ENCODE measurements around the gene TPD52L2.
"Not testable (repeated sequence)": the region's sequence is repeated elsewhere in the genome, so short reads cannot be mapped to it uniquely, and the experiment has no call there.

Gene TPD52L2

DNA sequence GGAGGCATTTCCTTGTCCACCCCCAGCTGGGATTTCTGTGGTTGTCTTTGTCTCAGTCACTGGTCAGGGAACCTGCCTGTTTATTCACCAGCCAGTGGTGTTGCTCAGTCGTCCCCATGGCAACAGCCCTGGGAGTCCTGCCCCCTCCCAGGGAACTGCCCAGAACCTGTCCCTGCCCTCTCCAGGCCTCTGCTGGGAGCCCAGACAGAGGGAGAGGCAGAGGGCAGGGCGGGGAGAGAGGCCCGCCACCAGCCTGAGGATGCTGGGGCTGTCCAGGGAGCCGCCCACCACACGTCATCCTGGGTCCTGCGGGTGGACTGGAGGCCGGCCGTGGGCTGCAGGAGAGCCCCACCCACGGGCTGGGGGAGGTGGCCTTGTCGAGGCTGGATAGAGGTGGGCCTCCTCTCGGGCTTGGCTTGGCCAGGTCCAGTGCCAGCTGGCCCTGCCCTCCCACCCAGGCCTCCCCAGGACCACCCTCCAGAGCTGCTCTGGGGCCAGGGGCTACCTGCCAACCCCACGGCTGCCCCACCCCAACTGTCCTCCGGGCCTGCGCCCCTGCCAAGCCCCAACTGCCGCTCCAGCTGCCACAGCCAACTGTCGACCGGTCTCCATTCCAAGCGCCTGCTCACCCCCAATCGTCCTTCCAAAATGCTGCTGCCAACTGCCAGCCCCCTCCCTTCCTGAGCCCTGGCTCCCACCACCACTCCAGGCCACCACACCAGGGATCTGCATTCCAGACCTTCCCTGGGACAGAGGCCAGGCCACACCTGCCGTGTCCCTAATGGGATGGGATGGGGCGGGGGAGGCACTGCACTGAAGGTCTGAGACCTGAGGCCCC, 29.8 kb upstream of the TPD52L2 start:
- DNase-seq (ENCODE audit: low read depth in 2 of 2), result no peak

DNA sequence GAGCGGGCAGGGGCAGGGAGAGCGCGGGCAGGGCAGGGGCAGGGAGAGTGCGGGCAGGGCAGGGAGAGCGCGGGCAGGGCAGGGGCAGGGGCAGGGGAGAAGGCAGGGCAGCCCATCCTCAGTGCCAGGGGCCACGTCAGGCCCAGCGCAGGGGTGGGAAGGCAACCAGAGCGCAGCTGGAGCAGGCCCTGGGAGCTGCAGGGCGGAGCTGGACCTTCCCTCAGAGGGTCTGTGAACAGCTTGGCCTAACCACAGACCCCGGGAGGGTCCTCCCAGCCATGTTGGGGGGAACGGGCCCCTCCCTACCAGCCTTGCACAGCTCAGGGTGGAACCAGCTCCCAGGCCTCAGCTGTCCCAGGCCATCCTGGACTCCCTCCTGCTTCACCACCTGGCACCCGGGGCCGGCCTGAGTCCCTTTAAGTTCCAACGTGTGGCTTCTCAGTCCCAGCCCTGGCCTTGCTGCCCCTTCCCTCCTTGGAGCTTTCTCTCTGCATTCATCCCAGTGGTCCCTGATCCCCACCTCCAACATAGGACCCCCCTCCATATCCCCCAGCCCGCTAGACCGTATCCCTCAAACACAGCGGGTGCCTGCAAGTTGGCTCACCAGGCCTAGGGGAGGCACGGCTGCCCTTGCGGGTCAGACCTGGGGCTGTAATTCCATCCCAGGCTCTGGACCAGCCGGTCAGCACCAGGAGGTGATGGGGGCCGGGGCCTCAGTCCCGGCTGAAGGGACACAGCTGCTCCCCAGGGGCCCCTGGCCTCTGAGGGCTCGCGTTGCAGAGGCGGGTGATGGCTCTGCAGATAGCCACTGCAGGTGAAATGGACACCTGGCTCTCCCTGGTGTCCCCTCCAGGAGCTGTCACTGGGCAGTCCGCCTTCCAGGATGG, 28.4 kb upstream of the TPD52L2 start:
- no peak for DNase-seq (ENCODE audit: low read depth in 2 of 2)

DNA sequence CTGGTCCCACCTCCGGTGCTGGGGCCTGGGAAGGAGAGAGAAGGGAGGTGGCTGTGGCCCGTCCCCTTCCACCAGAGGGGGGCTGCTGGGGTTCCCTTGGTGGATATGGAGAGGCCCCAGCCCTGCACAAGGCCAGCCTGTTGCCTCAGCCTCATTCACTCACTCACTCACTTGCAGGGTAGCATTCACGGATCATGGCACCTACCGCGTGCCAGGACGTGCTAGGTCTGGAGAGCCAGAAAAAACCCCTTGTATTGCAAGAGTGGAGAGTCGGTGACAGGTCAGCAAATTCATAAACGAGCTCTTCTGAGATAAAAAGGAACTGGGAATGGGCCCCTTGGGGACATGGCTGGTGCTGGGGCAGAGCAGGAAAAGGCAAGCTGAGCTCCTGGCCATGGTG, 27.6 kb upstream of the TPD52L2 start:
- DNase-seq (ENCODE audit: low read depth in 2 of 2), result no peak

DNA sequence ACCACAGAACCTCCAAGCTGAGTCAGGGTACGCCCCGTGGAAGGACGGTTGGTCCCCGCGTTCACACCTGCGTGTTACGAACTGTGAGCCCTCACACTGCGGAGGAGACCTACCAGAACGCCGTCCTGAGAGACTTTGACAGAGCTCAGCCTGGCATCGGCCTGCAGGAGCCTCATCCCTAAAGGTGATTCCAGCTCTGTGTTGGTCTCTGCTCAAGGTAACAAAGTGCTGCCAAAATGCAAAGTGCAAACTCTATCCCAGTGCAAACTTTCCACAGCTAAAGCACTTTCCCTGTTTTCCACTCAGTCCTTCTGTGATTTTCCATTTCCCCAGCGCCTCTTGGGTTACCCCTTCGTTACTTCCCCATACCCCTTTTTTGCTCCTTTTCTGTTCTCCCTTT, 25.4 kb upstream of the TPD52L2 start:
- no peak for DNase-seq (ENCODE audit: low read depth in 2 of 2)

DNA sequence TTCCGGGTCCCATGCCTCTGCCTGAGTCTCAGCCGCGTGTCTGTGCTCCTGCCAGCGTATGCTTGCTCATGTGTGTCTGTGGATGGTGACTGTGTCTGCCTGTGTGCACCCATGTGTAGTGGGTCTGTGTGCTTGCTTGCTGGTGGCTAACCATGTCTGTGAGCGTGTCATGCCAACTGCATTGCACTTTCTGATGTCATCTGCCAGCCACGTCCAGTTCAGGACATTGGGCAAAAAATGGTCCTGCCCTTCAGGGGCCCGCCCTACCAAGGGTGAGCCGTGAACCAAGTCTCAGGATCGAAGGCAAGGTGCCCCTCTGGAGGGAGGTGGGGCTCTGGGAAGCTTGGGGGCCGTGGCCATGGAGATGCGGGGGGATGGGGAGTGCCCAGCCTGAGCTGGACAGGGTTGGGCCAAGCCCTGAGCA, 24.7 kb upstream of the TPD52L2 start:
- no peak for DNase-seq (ENCODE audit: low read depth in 2 of 2)

DNA sequence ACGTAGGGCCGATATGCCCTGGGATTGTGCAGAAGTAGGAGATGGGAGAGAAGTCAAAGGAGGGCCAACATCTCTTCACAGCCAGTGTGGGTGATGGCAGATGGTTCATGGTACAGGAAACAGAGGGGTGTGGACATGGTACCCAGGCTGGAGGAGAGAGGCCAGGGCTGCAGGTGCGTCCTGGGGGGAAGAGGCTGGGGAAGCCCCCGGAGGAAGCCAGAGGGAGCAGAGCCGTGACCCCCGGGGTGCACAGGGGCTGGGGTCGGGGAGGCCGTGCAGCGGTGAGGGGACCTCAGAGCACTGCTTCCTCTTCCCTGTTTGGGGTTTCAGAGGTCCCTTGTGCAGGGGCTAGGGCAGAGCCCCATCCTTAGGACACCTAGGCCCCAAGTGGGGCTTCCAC, 22.8 kb upstream of the TPD52L2 start:
- DNase-seq (ENCODE audit: low read depth in 2 of 2), result no peak

DNA sequence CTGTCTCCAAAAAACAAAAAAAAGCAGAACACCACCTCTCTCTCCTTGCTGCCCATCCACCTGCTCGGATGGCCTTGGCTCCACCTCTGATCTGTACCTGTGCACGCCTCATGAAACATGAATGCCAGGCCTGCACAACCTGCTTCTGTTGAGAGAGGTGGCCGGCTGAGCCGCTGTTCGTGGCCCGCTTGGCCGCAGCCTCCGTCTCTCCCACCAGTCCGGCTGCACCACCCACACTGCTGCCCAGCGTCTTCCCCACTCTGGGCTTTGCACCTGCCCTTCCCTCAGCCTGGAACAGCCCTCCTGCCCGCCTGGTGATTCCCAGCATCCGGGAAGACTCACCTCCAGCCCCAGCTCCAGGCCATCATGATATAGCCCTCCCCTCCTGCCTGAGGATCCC, 21.8 kb upstream of the TPD52L2 start:
- DNase-seq (ENCODE audit: low read depth in 2 of 2), result no peak

DNA sequence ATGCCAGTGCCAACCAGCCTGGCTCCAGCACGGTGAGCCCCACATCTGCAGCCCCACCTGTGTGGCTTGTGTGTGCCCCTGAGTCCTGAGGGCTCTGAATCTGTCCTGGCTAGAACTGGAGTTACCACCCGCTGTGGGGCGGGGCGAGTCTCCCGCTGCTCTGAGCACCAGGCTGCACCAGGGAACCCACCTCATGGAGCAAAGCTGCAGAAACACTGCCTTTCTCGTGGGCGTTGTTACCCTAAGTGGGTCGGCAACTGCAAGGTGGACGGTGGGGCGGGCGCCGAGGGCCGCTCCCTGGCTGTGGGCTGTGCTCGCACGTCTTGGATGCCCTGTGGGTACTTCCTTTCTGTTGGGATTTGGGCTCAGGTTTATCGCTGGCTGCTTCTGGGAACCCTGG, 21.3 kb upstream of the TPD52L2 start:
- DNase-seq (ENCODE audit: low read depth in 2 of 2), result no peak

DNA sequence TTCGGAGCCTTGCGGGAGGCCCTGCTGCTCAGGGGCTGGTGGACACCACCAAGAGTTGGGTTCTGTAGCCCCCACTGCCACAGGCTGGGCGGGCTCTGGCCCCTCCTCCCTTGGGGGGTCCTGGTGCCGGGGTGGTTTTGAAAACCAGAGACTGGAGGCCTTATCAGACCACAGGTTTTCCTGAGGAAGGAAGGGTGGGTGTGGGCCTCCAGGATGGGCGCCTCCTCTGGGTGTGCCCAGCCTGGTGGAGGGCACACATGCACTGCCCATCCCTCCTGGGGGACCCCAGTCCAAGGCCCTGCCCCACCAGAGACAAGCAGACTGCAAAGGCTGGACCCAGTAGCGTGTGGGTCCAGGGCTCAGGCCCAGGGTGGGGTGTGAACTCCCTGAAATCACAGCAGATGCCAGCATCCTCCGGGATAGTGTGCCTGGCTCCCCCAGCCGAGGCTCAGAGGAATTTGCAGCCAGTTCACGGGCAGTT, 20.5 kb upstream of the TPD52L2 start:
- DNase-seq (ENCODE audit: low read depth in 2 of 2), result no peak

DNA sequence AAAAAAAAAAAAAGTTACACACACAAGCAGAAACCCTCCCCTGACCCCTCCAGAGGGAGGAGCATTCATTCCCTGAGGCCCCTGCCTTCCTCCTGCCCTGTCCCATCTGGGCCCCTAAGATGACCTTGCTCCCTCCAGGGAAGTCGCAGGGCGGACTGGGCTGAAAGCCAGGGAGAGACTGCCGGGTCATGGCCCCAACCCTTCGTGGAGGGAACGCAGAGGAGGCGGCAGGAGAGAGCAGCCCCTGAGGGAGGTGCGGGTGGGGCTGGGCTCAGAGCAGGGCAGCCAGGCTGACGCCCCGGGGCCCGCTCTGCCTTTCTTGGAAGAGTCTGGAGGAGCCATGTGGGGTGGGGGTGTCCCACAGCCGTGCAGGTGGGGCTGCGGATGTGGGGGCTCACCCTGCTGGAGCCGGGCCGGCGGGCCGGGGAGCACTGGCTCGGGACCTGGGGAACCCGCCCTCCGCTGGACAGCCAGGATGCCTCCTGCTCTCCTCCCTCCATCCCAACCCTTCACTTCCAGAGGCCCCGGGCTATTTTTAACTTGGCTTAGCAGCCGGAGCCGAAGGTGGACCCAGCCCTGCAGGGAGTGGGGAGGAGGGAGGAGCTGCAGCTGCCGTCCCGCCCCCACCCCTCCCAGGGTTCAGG, 18.8 kb upstream of the TPD52L2 start:
- no peak for DNase-seq (ENCODE audit: low read depth in 2 of 2)

DNA sequence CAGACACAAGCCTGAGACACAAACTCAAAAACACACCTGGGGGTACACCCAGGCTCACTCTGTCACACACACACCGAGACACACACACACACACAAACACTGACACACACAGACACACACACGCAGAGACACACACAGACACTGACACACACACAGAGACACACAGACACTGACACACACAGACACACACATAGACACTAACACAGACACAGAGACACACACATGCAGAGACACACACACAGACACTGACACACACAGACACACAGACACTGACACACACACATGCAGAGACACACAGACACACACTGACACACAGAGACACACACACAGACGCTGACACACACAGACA, 18.2 kb upstream of the TPD52L2 start:
- DNase-seq (ENCODE audit: low read depth in 2 of 2), result no peak

DNA sequence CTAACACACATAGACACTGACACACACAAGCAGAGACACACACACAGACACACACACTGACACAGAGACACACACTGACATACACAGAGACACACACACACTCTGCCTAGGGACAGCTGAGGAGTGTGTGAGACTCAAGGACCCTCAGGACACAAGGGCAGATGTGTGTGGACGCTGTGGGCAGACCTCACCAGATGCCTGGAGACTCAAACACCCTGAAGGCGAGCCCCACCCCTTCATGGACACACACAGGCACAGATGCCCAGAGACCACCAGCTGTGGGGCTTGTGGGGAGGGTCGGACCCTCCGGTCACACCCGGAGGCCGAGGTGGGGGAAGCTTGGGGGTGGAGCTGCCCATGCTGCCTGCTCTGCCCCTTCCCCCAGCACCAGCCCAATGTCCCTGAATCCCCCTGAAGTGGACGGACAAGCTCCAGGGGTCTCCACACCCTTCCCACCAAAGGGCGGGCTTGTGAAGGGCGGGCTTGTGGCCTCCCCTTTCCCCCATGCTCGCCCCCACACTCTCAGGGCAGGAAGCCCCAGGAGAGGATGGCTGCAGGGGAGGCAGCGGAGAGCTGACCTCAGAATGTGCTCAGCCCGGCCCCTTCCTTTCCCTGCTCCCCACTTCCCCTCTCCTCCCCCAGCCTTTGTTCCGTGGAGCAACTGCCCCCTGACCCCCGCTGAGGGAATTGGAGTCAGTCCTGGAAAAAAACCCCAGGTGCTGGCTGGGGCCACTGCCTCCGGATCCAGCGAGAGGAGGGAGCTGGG, 17.6 kb upstream of the TPD52L2 start:
- DNase-seq (ENCODE audit: low read depth in 2 of 2), result no peak

DNA sequence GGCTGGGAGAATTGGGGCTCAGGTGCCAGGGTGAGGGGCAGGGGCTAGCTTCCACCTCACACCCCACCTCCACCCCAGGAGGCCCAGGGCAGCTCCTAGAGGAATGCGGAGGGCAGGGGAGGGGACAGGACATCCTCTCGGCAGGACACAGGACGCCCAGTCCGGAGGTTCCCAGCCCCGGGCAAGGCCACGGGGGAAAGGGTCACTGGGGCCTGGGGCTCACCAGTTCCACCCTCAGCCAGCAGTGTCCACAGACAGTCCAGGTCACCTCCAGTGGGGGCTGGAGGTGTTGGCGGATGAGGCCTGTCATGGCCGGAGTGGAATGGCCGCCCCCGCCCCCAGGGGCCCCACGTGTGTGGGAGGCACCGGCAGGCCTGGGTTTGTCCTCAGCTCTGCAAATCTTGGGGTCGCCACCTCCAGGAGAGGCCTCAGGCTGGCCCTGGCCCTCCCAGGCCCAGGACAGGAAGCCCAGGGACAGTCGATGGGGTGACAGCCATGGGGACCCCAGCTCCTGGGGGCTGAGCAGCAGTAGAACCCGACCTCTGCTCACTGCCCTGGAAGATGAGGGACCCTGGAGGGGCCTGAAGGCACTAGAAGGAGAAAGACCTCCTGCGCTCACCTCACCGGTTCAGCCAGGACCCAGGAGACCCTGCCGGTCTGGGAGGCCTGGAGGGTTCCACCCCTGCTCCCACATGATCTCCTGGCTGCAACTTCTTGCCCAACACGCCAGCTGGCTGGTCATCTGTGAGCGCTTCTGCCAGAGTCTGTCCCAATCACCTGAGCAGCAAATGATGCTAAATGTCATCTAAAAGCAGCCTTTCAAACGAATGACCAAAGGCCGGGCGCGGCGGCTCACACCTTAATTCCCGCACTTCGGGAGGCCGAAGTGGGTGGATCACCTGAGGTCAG, 16.8 kb upstream of the TPD52L2 start:
- no peak for DNase-seq (ENCODE audit: low read depth in 2 of 2)

DNA sequence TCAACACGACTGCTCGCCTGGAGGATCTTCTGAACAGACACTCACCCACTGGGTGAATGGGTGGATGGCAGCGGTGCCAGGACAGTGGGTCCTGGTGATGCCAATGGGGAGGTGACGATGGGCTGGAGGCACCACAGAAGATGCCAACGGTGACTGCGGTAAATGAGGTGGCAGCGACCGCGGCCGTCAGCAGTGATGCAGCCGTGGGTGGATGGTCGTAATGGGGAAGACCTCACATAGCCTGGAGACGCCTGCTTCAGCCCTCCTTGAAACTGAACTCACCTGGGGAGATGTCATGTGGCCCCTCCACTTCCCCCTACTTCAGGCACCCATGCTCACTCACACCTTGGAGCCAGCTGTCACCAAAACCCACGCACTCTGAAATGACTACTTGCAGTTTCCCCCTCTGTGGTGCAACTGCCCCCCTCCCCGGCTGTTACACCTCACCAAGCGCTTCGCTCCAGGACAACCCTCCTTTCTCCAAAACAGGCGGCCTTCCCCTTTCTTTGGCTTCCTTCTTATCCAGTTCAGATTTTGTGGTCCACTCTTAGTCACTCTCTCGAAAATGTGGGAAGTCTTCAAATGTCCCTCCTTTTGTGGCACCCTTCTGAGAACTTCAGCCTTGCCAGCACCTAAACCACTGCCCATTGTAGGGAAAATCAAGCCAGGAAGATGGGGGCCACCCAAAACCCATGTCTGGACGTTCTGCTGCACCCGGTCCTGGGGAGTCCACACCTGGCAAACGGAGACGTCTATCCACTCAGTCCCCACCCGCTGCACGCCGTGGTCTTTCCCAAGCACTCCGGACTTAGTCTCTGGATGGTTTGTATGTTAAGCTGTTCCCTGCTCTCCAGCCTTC, 14.2 kb upstream of the TPD52L2 start:
- no peak for DNase-seq (ENCODE audit: low read depth in 2 of 2)

DNA sequence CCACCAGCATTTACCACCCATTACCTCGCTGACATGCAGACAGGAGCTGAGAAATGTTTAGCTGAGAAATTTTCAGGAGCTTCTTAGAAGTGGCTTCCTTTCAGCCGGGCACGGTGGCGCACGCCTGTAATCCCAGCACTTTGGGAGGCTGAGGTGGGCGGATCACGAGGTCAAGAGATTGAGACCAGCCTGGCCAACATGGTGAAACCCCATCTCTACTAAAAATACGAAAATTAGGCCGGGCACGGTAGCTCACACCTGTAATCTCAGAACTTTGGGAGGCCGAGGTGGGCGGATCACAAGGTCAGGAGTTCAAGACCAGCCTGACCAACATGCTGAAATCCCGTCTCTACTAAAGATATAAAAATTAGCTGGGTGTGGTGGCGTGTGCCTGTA, 13.5 kb upstream of the TPD52L2 start:
- DNase-seq (ENCODE audit: low read depth in 2 of 2), result not testable (repeated sequence)

DNA sequence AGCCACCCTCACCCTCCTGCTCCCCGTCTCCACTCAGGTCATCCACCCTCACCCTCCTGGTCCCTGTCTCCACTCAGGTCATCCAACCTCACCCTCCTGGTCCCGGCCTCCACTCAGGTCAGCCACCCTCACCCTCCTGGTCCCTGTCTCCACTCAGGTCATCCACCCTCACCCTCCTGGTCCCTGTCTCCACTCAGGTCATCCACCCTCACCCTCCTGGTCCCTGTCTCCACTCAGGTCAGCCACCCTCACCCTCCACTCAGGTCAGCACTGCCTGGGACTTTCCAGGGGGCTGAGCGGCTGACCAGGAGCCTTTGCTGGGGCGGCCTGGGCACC, 11.4 kb upstream of the TPD52L2 start:
- not testable (repeated sequence) for DNase-seq (ENCODE audit: low read depth in 2 of 2)

DNA sequence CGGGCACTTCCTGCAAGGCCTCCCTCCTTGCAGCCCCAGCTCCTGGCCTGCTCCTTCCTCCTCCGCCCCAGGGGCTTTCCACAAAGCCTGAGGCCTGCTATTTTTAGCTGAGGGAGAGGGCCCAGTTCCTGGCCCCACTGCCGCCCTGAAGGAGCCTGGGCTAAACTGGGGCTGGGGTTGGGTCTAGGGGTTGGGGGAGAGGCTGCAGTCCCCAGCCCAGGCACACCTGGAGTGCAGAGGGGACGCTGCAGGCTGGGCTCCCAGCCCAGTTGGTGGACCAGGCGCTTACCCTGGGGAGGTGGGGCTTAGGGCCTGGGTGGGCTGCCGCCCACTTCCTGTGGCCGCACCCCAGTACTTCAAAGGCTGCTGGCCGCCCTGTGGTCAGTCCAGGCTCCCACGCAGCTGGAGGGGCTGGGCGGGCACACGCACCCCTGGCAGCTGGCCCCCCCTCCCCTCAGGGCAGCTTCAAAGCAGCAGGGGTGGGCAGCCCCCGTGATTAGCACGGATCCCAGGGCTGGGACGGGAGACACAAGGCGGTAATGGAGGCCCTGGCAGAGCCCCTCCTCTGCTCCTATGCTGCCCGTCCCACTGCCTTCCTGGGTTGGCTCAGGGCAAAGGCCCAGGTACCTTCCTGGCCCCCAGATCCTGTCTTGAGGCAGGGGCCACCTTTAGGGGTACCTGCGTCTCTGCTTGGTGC, 10.9 kb upstream of the TPD52L2 start:
- DNase-seq (ENCODE audit: low read depth in 2 of 2), result no peak

DNA sequence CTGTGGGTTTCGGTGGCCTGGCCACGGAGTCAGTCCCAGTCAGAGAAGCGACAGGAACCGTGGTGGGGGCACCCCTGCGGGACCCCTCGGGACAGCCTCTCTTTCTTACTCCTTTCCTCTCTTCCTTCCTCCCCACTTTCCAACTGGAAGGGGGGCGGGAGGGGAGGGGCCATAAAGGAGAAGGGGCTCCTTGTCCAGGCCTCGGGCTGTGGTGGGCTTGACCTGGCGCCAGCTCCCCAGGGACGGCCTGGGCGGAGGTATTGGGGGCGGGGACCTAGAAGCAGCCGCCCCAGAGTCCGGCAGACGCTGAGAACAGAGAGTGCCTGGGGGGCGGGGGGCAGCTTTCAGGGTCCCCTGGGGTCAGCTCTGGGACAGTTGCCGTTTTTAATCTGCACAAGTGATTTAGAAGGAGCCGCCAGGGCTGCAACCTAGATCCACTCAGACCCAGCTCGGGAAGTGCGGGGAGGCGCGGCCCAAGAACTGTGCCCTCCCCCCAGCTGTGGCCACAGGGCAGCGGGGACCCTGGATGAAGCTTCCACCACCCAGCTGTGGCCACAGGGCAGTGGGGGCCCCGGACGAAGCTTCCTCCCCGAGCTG, 10.2 kb upstream of the TPD52L2 start:
- DNase-seq (ENCODE audit: low read depth in 2 of 2), result no peak
